Mesenchymal stem cell (in vitro differentiated cells and primary cell): Measurements from ENCODE around the gene C8G.

Source experiments
- DNase-seq: peaks from one replicate; pipeline ENCODE4 v3.0.0-alpha.2; 2013
- H2AFZ ChIP-seq: one replicate; pipeline ENCODE4 v1.6.1; 2013; ENCODE audit warnings: low read depth, mild to moderate bottlenecking, control low read depth, inconsistent platforms, low read length, moderate library complexity
- H2AK5ac ChIP-seq: 2 replicates; pipeline ENCODE4 v1.6.1; 2013; ENCODE audit warnings: low read length, moderate library complexity, mild to moderate bottlenecking, inconsistent platforms; ENCODE audit not compliant: severe bottlenecking
- H2BK120ac ChIP-seq: one replicate; pipeline ENCODE4 v1.6.1; 2013; ENCODE audit warnings: low read depth, mild to moderate bottlenecking, inconsistent platforms, low read length, moderate library complexity
- H2BK12ac ChIP-seq, 2 experiments: one replicate each; pipeline ENCODE4 v1.6.1; 2013; ENCODE audit warnings: inconsistent platforms in 2 of 2, low read length in 2 of 2, mild to moderate bottlenecking in 2 of 2, moderate library complexity in 2 of 2, control low read depth in 1 of 2
- H2BK15ac ChIP-seq: one replicate; pipeline ENCODE4 v1.6.1; 2013; ENCODE audit warnings: mild to moderate bottlenecking, low read depth, inconsistent platforms; ENCODE audit not compliant: poor library complexity, severe bottlenecking
- H2BK5ac ChIP-seq: 2 replicates; pipeline ENCODE4 v1.6.1; 2013; ENCODE audit warnings: low read depth, mild to moderate bottlenecking, low read length, control low read depth, inconsistent platforms; ENCODE audit not compliant: poor library complexity, severe bottlenecking
- H3K14ac ChIP-seq, 2 experiments: one replicate each; pipeline ENCODE4 v1.6.1; 2013; ENCODE audit warnings: inconsistent platforms in 2 of 2, low read length in 2 of 2, control low read depth in 1 of 2, mild to moderate bottlenecking in 1 of 2, moderate library complexity in 1 of 2
- H3K18ac ChIP-seq, 2 experiments: one replicate each; pipeline ENCODE4 v1.6.1; 2013; ENCODE audit warnings: inconsistent platforms in 2 of 2, low read length in 2 of 2, control low read depth in 1 of 2, low read depth in 1 of 2, mild to moderate bottlenecking in 1 of 2
- H3K23ac ChIP-seq, 2 experiments: one replicate each; pipeline ENCODE4 v1.6.1; 2013; ENCODE audit warnings: inconsistent platforms in 2 of 2, low read length in 2 of 2, mild to moderate bottlenecking in 2 of 2, moderate library complexity in 2 of 2, control low read depth in 1 of 2
- H3K27ac ChIP-seq: 2 replicates; pipeline ENCODE4 v1.5.1; 2013; ENCODE audit warnings: mild to moderate bottlenecking, moderate library complexity, low read length, control low read depth, inconsistent platforms; ENCODE audit not compliant: poor library complexity, severe bottlenecking
- H3K27me3 ChIP-seq, 2 experiments: 2 replicates each; pipeline versions ENCODE4 v1.6.1 to v1.7.0; 2013; ENCODE audit warnings: low read length in 2 of 2, mild to moderate bottlenecking in 2 of 2, moderate library complexity in 2 of 2, control low read depth in 1 of 2, inconsistent platforms in 1 of 2; ENCODE audit not compliant: control insufficient read depth in 1 of 2, insufficient read depth in 1 of 2
- H3K36me3 ChIP-seq, 2 experiments: 2 replicates each; pipeline versions ENCODE4 v1.6.1 to v1.7.0; 2013; ENCODE audit warnings: low read length in 2 of 2, control low read depth in 1 of 2, inconsistent platforms in 1 of 2, low read depth in 1 of 2, mild to moderate bottlenecking in 1 of 2; ENCODE audit not compliant: insufficient read depth in 2 of 2, control insufficient read depth in 1 of 2
- H3K4ac ChIP-seq, 2 experiments: one replicate each; pipeline ENCODE4 v1.6.1; 2013; ENCODE audit warnings: inconsistent platforms in 2 of 2, low read length in 2 of 2, mild to moderate bottlenecking in 2 of 2, moderate library complexity in 2 of 2, control low read depth in 1 of 2, low read depth in 1 of 2
- H3K4me1 ChIP-seq: 2 replicates; pipeline ENCODE4 v1.6.1; 2013; ENCODE audit warnings: low read depth, low read length, control low read depth; ENCODE audit not compliant: control insufficient read depth, insufficient read depth
- H3K4me2 ChIP-seq: 2 replicates; pipeline ENCODE4 v1.6.1; 2013; ENCODE audit warnings: low read length, mild to moderate bottlenecking, inconsistent platforms; ENCODE audit not compliant: poor library complexity, severe bottlenecking
- H3K4me3 ChIP-seq, 2 experiments: 2 replicates each; pipeline versions ENCODE4 v1.5.1 to v1.7.0; 2013; ENCODE audit warnings: low read length in 2 of 2, mild to moderate bottlenecking in 2 of 2, control low read depth in 1 of 2, low read depth in 1 of 2; ENCODE audit not compliant: insufficient read depth in 1 of 2
- H3K79me1 ChIP-seq: replicated peaks from 2 replicates; pipeline ENCODE4 v1.6.1; 2013; ENCODE audit warnings: mild to moderate bottlenecking, control low read depth, low read length, inconsistent platforms; ENCODE audit not compliant: poor library complexity, severe bottlenecking
- H3K9ac ChIP-seq: 2 replicates; pipeline ENCODE4 v1.7.0; 2013; ENCODE audit warnings: mild to moderate bottlenecking, low read length, moderate library complexity
- H3K9me3 ChIP-seq: 2 replicates; pipeline ENCODE4 v1.7.0; 2013; ENCODE audit warnings: mild to moderate bottlenecking, low read length; ENCODE audit not compliant: control insufficient read depth
- H4K8ac ChIP-seq: one replicate; pipeline ENCODE4 v1.6.1; 2013; ENCODE audit warnings: inconsistent platforms, mild to moderate bottlenecking, low read length, moderate library complexity
- H4K91ac ChIP-seq: one replicate; pipeline ENCODE4 v1.6.1; 2013; ENCODE audit warnings: mild to moderate bottlenecking, low read length, inconsistent platforms
- WGBS: methylation state at CpG from one replicate; pipeline ENCODE4 v1.1.7; 2013; ENCODE audit warnings: mixed read lengths; 5-methylcytosine and 5-hydroxymethylcytosine counted together

Gene C8G

GRCh38 chr9:136969774-136970173 is 24.7 kb downstream of the C8G start:
- no peak overlapping the region for H2BK12ac ChIP-seq
- peaks cover 0 to 17% of the 10 kb centered on the region in 2 experiments for H3K27me3 ChIP-seq
- no peak overlapping the region for H2BK5ac ChIP-seq
- no peak overlapping the region for H2BK15ac ChIP-seq
- no peak overlapping the region for H2AK5ac ChIP-seq
- no peaks in the 10 kb centered on the region for H3K9me3 ChIP-seq
- H3K27ac ChIP-seq, result no peak overlapping the region
- H3K4me3 ChIP-seq, result no peak overlapping the region
- 70% methylated on average over 4 of the region's 5 CpGs for WGBS
- DNase-seq, result no peak
- H3K23ac ChIP-seq, result no peak overlapping the region
- no peak overlapping the region for H4K91ac ChIP-seq
- H3K14ac ChIP-seq, result no peak overlapping the region
- H3K4me2 ChIP-seq, result no peak overlapping the region
- no peak overlapping the region for H4K8ac ChIP-seq
- no peaks in the 10 kb centered on the region for H3K36me3 ChIP-seq
- H3K79me1 ChIP-seq, result no peaks in the 10 kb centered on the region
- H3K18ac ChIP-seq, result no peak overlapping the region
- no peak overlapping the region for H3K9ac ChIP-seq
- no peak overlapping the region for H2AFZ ChIP-seq
- H3K4me1 ChIP-seq, result peaks cover 5% of the 10 kb centered on the region
- no peak overlapping the region for H2BK120ac ChIP-seq
- H3K4ac ChIP-seq, result no peak overlapping the region

DNA sequence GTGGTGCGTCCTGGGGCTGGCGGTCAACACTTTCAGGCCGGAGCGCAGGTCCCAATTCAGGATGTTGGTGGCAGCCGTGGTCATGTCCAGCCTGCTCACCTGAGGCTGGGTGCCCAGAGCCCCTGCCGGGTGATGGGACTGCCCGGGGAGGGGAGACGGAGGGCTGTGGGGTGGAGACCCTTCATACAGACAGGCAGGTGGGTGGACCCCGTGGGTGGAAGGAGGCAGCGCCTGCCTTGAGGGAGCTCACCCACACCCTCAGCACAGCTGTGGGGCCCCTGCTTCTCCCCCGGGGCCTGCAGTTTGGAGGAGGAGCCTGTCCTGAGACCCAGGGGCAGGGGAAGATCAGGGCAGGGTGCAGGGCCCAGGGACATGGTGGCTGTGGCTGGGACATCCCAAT is 25.3 kb downstream of the C8G start:
- Histone ChIP-seq H3K4me1 (peaks cover 11% of the 10 kb centered on the region), H3K9me3 (no peaks in the 10 kb centered on the region), H3K4ac (no peak overlapping the region), H2BK120ac (no peak overlapping the region), H3K36me3 (no peaks in the 10 kb centered on the region), H4K8ac (no peak overlapping the region), H3K14ac (no peak overlapping the region), H3K27me3 (peaks cover 0 to 22% of the 10 kb centered on the region in 2 experiments), H3K4me3 (no peak overlapping the region), H3K27ac (no peak overlapping the region), H3K18ac (no peak overlapping the region), H2BK12ac (no peak overlapping the region), H2AFZ (no peak overlapping the region), H2BK15ac (no peak overlapping the region), H2BK5ac (no peak overlapping the region), H3K23ac (no peak overlapping the region), H3K4me2 (no peak overlapping the region), H3K9ac (no peak overlapping the region), H2AK5ac (no peak overlapping the region), H3K79me1 (no peaks in the 10 kb centered on the region), H4K91ac (no peak overlapping the region)
- no peak for DNase-seq
- 92% methylated on average over 10 of the region's 11 CpGs for WGBS

GRCh38 chr9:136971746-136972145 is 26.7 kb downstream of the C8G start:
- Histone ChIP-seq H3K9me3 (no peaks in the 10 kb centered on the region), H2BK15ac (no peak overlapping the region), H3K4me2 (no peak overlapping the region), H3K4ac (no peak overlapping the region), H2BK12ac (no peak overlapping the region), H3K18ac (no peak overlapping the region), H3K27me3 (peaks cover 0 to 13% of the 10 kb centered on the region in 2 experiments), H3K4me3 (no peak overlapping the region), H3K79me1 (no peaks in the 10 kb centered on the region), H3K9ac (no peak overlapping the region), H3K14ac (no peak overlapping the region), H3K36me3 (no peaks in the 10 kb centered on the region), H3K23ac (no peak overlapping the region), H3K4me1 (peaks cover 19% of the 10 kb centered on the region), H2AFZ (no peak overlapping the region), H2BK5ac (no peak overlapping the region), H2BK120ac (no peak overlapping the region), H4K91ac (no peak overlapping the region), H2AK5ac (no peak overlapping the region), H3K27ac (no peak overlapping the region), H4K8ac (no peak overlapping the region)
- DNase-seq, result no peak
- WGBS, result 76% methylated on average over 14 of the region's 14 CpGs

- H2BK15ac ChIP-seq, result no peak overlapping the region
- H3K18ac ChIP-seq, result no peak overlapping the region
- no peaks in the 10 kb centered on the region for H3K36me3 ChIP-seq
- H2BK120ac ChIP-seq, result no peak overlapping the region
- H4K91ac ChIP-seq, result no peak overlapping the region
- H3K79me1 ChIP-seq, result no peaks in the 10 kb centered on the region
- H3K9ac ChIP-seq, result no peak overlapping the region
- H4K8ac ChIP-seq, result no peak overlapping the region
- no peak overlapping the region for H2BK12ac ChIP-seq
- no peak overlapping the region for H3K23ac ChIP-seq
- no peak overlapping the region for H3K27ac ChIP-seq
- H3K4me3 ChIP-seq, result no peak overlapping the region
- peaks cover 0 to 14% of the 10 kb centered on the region in 2 experiments for H3K27me3 ChIP-seq
- no peak overlapping the region for H3K4me2 ChIP-seq
- DNase-seq, result no peak
- no peak overlapping the region for H2AK5ac ChIP-seq
- H2AFZ ChIP-seq, result no peak overlapping the region
- peaks cover 25% of the 10 kb centered on the region for H3K4me1 ChIP-seq
- no peak overlapping the region for H3K4ac ChIP-seq
- H3K14ac ChIP-seq, result no peak overlapping the region
- no peaks in the 10 kb centered on the region for H3K9me3 ChIP-seq
- WGBS, result 67% methylated on average over 10 of the region's 11 CpGs
- H2BK5ac ChIP-seq, result no peak overlapping the region
Observed at GRCh38 chr9:136972335-136972734, 27.3 kb downstream of the C8G start.
